Measurements from ENCODE around the gene DGKQ. TPM values are rescaled to one million over a fixed set of nuclear protein-coding genes. Genes with fewer than 3 reads are reported as not detected.
"Not testable (repeated sequence)": the region's sequence is repeated elsewhere in the genome, so short reads cannot be mapped to it uniquely, and the experiment has no call there.

DGKQ gene
- total RNA-seq, 2 donors from 2014 or later: 7.8 to 7.9 TPM

GRCh38 chr4:951594-952468, 21.5 kb downstream of the DGKQ start:
- H3K27ac Mint-ChIP-seq: peak overlapping the region in 1 of 2 donors; percentile 21
- DNase-seq (ENCODE audit: low spot score in 2 of 2) (peak in 1 of 2 donors; percentile 35), ATAC-seq (no peak)
- H3K9me3 Mint-ChIP-seq: no peaks in the 10 kb centered on the region
- H3K36me3 Mint-ChIP-seq: no peaks in the 10 kb centered on the region

GRCh38 chr4:951186-951585, 22.2 kb downstream of the DGKQ start:
- no peak for DNase-seq (ENCODE audit: low spot score in 2 of 2)

GRCh38 chr4:950136-951020, 23.0 kb downstream of the DGKQ start:
- no peaks in the 10 kb centered on the region for H3K36me3 Mint-ChIP-seq
- no peaks in the 10 kb centered on the region for H3K9me3 Mint-ChIP-seq
- no peak overlapping the region for H3K27ac Mint-ChIP-seq
- ATAC-seq (no peak), DNase-seq (ENCODE audit: low spot score in 2 of 2) (no peak)

More at GRCh38 chr4:951186-951585, 22.2 kb downstream of the DGKQ start:
- H3K9me3 Mint-ChIP-seq: no peaks in the 10 kb centered on the region
- no peak for ATAC-seq
- H3K27ac Mint-ChIP-seq: no peak overlapping the region
- no peaks in the 10 kb centered on the region for H3K36me3 Mint-ChIP-seq

GRCh38 chr4:949656-950055, 23.7 kb downstream of the DGKQ start:
- Mint-ChIP-seq H3K27ac (no peak overlapping the region), H3K9me3 (no peaks in the 10 kb centered on the region), H3K36me3 (no peaks in the 10 kb centered on the region)
- no peak for ATAC-seq
- DNase-seq (ENCODE audit: low spot score in 2 of 2): no peak

GRCh38 chr4:948936-949300, 24.5 kb downstream of the DGKQ start:
- Mint-ChIP-seq H3K9me3 (no peaks in the 10 kb centered on the region), H3K36me3 (no peaks in the 10 kb centered on the region), H3K27ac (peak overlapping the region in 1 of 2 donors; percentile 22)
- ATAC-seq (no peak), DNase-seq (ENCODE audit: low spot score in 2 of 2) (no peak)

GRCh38 chr4:948101-948935, 25.1 kb downstream of the DGKQ start:
- Mint-ChIP-seq H3K36me3 (no peaks in the 10 kb centered on the region), H3K27ac (no peak overlapping the region), H3K9me3 (no peaks in the 10 kb centered on the region)
- DNase-seq (ENCODE audit: low spot score in 2 of 2) (no peak), ATAC-seq (no peak)

- H3K9me3 Mint-ChIP-seq: no peaks in the 10 kb centered on the region
- H3K27ac Mint-ChIP-seq: no peak overlapping the region
- DNase-seq (ENCODE audit: low spot score in 2 of 2) (no peak), ATAC-seq (no peak)
- no peaks in the 10 kb centered on the region for H3K36me3 Mint-ChIP-seq
Observed at GRCh38 chr4:947491-947971, 25.8 kb downstream of the DGKQ start.

GRCh38 chr4:946517-947471, 26.6 kb downstream of the DGKQ start:
- H3K9me3 Mint-ChIP-seq: no peaks in the 10 kb centered on the region
- H3K27ac Mint-ChIP-seq: peak overlapping the region in 1 of 2 donors; percentile 82
- ATAC-seq (no peak), DNase-seq (ENCODE audit: low spot score in 2 of 2) (no peak)
- no peaks in the 10 kb centered on the region for H3K36me3 Mint-ChIP-seq

GRCh38 chr4:946103-946450, 27.3 kb downstream of the DGKQ start:
- ATAC-seq (no peak), DNase-seq (ENCODE audit: low spot score in 2 of 2) (no peak)
- no peaks in the 10 kb centered on the region for H3K36me3 Mint-ChIP-seq
- no peaks in the 10 kb centered on the region for H3K9me3 Mint-ChIP-seq
- H3K27ac Mint-ChIP-seq: peak overlapping the region in 1 of 2 donors; percentile 82

GRCh38 chr4:945274-946102, 27.9 kb downstream of the DGKQ start:
- DNase-seq (ENCODE audit: low spot score in 2 of 2) (no peak), ATAC-seq (no peak)
- Mint-ChIP-seq H3K27ac (peak overlapping the region in 1 of 2 donors; percentile 82), H3K36me3 (no peaks in the 10 kb centered on the region), H3K9me3 (no peaks in the 10 kb centered on the region)

GRCh38 chr4:939508-939907, 33.9 kb downstream of the DGKQ start:
- not testable (repeated sequence) for DNase-seq (ENCODE audit: low spot score in 2 of 2); H3K27ac Mint-ChIP-seq; H3K9me3 Mint-ChIP-seq; H3K36me3 Mint-ChIP-seq; ATAC-seq

- ATAC-seq (peak; percentile 6 to 22), DNase-seq (ENCODE audit: low spot score in 2 of 2) (no peak)
- peak overlapping the region; percentile 96 to 97 for H3K27ac Mint-ChIP-seq
- H3K36me3 Mint-ChIP-seq: peaks cover 16 to 17% of the 10 kb centered on the region in 2 donors
- H3K9me3 Mint-ChIP-seq: no peaks in the 10 kb centered on the region
Observed at GRCh38 chr4:932713-933070, 40.7 kb downstream of the DGKQ start.

GRCh38 chr4:931960-932712, 41.2 kb downstream of the DGKQ start, which contains the start of the genes GAK and TMEM175:
GAK (minus strand) TSS chr4:932316; CDS start chr4:932187, 129 bp downstream.
TMEM175 (plus strand) TSS chr4:932460; CDS start chr4:947740, 15,280 bp downstream.
- Mint-ChIP-seq H3K36me3 (peaks cover 16 to 17% of the 10 kb centered on the region in 2 donors), H3K27ac (peak within 1 kb of the TSS; percentile 96 to 97), H3K9me3 (no peaks in the 10 kb centered on the region)
- DNase-seq (ENCODE audit: low spot score in 2 of 2) (peak; percentile 98 to 99), ATAC-seq (peak; percentile 97 to 99)
